CD4-positive, alpha-beta T cell treated with Interleukin-15 for 4 hours (primary cell): ENCODE measurements around the gene ZBTB20.
"Not testable (repeated sequence)": the region's sequence is repeated elsewhere in the genome, so short reads cannot be mapped to it uniquely, and the experiment has no call there.

Source experiments
- DNase-seq: peaks from one replicate; pipeline ENCODE4 v3.0.0-alpha.2; 2020; ENCODE audit warnings: low spot score

Gene ZBTB20

DNA sequence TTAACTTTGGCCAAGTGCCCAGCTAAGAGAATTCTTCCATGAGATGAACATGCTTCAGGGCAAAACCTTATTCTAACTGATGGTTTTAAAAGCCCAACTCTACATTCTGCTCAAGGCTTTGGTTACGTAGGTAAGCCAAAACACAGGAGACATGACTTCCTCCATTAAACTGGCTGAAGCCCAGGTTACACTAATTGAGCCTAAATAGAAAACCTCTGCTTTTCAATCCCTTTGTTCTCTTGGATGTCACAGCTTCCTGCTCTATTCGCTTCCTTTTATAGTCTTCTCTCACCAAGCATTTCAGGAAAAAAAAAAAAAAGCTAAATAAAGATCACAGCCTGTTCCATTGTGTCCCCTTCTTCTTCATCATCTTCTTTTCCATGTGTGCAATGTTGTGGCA lies 432.9 kb downstream of the ZBTB20 start:
- DNase-seq, result no peak

DNA sequence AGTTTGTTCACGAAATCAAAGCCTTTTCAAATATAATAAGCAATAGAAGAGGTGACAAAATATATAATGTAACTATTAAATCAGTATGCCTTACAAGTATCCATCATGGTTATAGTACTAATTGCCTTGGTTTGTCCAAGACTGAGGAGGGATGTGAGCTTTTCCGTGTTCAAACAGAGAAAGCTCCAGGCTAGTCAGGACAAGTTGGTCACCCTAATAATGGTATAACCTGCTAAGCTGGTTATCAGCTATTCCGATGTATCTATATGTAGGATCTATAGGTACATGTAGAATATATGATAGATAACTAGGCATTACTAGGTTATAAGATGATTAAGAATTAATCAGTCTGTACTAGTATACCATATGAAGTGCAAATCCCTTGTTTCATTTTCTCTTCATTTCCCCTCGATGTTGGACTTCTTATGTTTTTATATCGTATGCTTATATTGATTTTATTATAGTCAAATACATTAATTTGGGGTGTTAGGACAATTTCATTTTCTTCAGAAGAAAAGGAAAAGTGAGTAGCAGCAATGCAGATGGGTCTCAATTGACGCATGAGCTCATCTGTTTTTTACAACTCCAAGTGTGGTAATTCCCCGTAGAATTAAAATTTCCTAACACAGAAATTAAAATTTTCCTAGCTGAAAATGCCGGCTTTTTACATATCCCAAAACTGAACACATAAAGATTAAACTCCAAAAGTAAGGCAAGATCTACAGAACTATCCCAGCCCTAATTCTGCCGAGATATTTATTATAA lies 434.2 kb downstream of the ZBTB20 start:
- no peak for DNase-seq

DNA sequence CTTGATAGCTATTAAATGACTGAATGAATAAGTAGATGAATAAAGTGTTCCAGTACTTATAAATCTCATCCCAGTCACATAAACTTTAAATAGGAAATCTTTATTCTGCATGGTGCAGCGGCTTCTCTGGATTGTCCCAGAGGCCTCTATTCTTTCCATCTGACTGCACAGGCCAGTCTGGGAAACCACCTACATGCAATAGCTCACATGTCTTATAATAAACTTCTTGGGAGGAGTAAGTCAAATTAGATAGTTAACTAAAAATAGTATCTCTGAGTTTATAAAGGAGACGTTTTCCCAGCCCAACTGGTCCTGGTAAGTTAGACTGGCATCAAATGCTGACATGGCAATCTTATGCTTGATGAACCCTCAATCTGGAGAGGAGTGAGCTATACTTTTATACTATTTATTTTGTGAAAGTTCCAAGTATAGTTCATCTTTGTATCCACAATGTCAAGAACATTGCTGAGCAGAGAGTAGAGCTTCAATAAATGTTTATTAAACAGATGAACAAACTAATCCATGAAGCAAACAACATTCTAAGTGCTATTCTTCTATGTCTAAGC lies 435.7 kb downstream of the ZBTB20 start:
- DNase-seq, result no peak

DNA sequence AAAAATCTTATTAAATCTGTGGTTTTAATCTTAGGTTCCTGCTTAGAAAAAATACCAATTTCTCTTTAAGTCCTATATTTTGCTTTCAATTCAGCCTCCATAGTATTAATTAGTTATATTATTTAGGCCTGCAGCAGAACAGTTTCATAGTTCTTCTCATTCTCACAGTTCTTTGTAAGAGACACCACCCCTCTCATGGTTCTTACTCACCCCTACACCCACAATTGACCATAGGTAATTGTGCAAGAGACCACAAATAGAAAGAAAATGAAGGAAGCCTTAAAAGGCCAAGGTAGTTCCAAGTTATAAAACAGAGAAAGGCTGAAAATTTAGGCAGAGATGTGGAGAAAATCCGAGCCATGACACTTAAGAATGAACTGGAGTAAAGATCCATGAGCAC lies 438.0 kb downstream of the ZBTB20 start:
- no peak for DNase-seq

DNA sequence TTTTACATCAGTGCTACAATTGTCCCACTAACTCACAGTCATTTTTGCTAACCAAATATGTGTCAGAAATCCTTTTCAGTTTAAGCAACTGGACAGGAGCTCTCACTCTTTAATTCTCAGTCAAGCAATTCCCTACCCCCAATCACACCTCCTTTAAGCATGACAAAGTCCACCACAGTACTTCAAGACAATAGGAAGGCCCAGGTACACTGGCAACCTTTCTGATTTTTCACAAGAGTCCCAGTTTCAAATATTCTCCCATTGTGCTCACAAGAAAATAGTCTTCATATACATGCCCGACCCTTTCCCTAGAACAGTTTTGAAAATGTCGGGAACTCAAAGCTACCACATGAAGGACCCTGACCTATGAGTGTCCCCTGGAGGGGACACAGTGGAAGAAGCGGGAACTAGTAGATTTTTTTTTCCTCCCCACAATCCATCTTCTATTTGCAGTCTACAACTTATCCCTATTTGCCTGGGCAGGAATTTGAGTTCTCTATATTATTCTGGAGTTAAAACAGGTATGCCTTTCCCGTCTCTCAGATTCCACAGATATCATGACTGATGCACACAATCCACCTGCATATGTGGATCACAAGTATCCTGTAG lies 439.7 kb downstream of the ZBTB20 start:
- DNase-seq, result no peak

DNA sequence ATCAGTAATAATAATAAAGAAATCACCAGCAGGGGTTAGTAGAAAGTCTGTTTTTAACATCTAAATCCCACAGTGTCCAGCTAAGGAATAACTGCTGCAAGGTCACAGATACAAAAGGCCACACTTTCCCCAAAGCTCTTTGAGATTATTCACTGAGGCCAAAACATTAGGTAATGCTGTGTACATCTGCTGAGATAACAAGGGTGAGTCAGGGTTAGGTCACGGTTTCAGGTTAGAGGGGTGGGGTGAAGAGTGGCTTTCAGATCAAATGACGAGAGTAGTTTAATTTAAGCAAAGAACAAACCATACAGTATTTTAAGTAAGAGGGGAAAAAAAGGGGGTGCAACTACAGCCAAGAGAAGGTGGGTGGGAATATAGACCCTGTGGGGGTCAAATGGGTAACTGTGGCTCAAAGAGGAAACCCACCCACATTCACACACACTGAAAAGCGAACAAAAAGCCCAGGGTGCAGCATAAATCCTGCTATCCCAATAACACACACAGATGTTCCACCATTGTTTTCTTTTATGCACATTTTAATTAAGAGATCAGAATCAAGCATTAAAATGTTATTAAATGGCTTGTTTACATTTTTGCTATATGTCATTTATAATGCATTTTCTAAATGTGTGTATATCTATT lies 440.4 kb downstream of the ZBTB20 start:
- no peak for DNase-seq

DNA sequence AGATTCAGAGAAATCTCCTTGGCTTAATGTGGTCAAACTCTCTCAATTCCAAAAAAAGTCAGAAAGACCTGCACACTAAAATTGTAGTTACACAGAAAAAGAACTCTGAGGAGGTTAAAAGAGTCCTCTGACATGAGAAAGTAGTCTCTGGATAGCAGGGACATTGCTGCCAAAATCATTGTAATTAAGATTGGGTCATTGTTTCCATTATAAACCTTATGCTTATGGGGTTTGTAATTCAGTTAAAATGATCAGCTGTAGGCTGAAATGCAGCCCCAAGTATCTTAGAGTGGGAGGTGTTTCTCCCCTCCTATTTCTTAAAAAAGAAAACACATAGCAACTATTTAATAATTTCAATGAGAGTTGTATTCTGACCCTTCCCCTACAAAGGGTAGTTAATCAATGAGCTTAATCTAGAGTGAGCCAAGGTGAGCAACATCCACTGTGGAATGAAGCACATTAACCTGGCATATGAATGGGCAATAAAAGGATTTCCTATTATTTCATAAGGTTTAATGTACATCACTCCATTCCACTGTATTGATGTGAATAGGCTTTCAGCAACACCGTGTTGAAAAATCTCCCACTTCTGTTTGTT lies 446.4 kb downstream of the ZBTB20 start:
- DNase-seq, result no peak

DNA sequence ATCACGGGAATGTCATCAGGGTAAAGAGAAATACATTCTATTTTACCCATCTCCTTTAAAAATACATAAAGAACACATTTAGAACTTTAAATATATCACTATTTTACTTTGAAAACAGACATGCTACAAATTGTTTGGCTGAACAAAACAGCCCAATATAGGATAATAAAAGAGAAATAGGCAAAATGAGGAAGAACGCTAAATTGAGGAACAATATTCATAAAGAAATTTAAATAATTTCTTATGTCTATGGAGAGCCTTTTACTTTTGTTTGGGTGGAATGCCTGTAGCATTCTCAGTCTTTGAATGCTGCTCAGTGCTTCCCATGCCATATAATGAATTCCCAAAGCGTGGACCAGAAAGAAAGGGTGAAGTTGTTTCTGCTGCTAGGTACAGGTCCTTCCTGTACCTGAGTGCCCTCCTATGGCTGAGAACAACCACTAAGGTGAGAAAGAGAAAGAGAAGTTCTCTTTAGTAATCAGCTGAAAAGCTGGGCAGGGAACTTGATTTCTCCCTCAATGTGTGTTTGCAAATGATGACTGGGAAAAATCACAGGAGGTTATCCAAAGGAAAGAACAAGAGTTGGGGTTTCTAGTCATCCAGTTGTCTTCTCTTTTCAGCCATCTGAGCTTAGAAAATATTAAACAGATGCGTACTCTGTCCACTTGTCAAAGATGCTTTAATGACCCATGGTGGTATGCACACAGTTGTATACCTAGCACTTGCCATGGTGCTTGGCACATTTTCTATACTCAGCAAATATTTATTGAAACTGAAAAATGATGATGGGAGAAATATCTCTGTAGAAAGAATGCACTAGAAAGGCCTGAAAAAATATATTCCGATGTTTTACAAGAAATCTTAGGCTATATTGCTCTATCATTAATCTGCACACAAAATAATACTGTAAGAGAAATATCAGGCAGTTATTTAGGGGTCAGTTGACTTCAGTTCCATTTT lies 448.7 kb downstream of the ZBTB20 start:
- no peak for DNase-seq

DNA sequence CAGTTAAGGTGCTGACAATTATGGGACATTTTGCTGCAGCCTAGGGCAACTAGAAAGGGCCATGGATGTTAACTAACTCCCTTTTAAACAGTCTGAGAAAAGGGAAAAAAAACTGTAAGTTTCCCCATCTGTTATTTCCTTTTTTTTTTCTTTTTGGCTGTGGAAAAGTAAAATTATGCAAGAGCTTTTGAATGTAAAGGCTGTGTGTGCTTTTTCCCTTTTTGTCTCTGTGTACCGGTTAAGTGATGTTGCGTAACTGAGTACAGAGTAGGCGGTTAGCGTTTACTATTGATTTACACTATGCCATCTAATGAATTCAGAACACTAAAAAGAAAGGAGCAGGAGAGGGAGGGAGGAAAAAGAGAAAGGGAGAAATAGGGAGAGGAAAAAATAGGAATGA lies 449.7 kb downstream of the ZBTB20 start:
- DNase-seq, result no peak

DNA sequence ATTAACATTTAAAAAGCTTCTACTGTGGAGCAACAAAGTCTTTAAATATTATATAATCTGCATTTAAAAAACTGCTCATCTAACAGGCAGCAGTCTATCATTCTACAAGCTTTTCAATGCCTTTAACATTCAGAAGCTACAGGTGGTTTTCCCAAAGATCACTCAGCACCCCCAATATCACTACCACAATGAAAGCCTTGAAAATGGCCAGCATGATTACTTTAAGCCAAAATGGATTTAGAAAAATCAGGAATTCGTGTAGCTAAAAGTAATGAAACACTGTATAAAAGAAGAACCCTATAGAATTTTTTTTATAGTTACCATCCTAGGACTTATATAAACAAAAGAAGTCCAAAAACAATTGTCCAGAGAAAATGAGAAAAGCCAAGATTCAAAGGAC lies 452.8 kb downstream of the ZBTB20 start:
- no peak for DNase-seq

DNA sequence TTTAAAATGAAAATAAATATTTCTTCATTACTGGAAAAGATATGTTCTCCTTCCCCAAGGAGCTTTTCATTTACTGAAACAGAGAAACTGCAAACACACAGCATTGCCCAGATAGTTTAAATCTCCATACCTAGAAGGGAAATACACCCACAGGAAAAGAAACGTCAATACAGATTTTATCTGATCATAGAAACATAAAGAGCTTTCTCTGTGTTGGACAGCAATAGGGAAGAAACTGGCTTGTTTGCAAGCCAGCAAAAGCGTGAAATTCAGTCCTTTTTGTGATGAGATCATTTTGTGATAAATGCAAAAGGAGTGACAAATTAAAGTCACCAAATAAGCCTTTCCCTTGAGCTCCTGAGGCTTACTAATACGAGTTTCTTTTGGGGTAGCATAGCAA lies 455.2 kb downstream of the ZBTB20 start:
- no peak for DNase-seq

DNA sequence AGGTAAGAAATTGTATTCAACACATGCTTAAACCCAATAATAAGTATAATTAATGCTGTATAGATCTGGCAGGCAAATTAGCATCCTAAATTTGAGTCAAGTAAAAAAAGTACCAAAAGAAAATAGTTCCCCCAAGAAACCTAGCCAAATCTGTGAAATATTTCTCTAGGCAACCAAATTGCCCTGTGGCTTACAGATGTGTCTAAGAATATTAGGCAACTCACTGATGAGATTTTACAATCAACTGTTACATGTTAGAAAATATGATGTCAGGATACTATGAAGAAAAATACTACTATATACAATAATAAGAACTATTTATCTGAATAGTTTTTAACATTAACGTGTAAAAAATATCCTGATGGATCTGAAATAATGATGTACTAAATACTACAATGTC lies 456.2 kb downstream of the ZBTB20 start:
- no peak for DNase-seq

DNA sequence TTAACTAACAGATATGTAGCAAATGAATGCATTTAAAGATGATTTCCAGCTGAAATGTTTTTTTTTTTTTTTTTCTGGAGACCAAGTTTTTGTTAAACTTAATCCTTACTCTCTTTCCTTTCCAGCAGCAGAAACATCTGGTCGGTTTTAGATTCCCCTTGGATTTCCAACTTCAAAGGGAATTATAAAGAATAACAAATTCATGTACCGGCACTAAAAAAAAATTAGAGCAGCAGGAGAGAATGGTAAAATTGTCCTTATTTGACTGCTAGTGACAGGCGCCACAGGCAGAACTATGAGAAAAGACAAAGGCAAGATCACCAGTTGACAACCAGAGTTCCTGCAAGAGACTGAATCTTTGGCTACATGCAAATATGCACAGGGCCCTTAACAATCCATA lies 459.9 kb downstream of the ZBTB20 start:
- no peak for DNase-seq

DNA sequence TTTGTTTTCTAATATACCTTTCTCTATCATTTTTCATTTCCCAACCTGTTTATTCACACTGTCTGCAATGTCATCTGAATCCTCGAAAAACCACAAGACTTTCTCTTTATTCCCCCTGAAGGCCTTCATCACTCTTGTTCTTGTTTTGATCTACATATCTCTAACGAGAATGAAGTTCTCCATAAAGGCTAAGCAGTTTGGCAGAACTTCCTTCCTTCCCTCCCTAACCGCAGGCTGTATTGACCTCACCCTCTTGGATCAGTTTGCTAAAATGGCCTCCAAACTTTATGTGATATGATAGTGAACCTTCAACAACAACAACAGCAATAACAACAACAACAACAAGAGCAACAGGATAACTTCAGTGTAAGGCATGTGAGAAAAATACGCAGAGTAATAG lies 460.5 kb downstream of the ZBTB20 start:
- DNase-seq, result no peak

DNA sequence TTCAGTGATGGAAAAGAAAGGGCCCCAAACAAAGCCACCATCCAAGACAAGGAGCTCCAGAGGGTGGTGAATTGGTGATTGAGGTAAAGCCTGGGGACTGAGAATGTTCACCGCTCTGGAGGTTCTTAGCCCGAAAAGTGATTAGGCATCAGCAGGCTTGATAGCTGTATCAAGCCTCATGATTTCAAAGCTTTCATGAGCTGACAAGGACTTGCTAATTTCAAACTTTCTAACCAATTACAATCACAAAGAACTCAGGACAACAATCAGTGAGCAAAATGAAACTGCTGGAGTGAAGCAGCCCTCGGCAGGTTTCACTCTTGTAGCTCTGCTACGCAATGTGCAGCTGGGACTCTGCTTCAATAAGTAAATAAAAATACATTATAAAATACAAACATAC lies 461.9 kb downstream of the ZBTB20 start:
- no peak for DNase-seq

DNA sequence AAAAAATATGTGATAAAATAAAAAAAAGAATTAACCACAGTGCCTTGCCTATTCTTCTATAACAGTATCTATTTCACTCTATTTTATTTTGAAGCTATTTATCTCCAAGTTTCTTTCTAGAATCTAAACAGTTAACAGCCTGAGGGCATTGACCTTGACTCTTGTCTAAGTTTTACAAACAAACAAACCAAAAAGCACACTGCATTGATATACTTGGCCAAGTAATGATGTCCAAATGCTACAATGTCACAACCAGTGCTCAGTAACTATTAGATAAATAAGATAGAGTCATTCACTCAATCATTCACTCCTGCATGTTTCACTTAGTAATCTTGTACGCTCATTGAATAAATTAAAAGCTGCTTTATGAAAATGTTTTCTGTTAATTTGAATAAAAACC lies 466.8 kb downstream of the ZBTB20 start:
- DNase-seq, result no peak

DNA sequence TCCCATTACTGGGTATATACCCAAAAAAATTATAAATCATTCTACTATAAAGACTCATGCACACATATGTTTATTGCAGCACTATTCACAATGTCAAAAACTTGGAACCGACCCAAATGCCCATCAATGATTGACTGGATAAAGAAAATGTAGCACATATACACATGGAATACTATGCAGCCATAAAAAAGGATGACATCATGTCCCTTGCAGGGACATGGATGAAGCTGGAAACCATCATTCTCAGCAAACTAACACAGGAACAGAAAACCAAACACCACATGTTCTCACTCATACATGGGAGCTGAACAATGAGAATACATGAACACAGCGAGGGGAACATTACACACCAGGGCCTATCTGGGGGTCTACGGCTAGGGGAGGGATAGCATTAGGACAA lies 467.3 kb downstream of the ZBTB20 start:
- DNase-seq, result not testable (repeated sequence)

DNA sequence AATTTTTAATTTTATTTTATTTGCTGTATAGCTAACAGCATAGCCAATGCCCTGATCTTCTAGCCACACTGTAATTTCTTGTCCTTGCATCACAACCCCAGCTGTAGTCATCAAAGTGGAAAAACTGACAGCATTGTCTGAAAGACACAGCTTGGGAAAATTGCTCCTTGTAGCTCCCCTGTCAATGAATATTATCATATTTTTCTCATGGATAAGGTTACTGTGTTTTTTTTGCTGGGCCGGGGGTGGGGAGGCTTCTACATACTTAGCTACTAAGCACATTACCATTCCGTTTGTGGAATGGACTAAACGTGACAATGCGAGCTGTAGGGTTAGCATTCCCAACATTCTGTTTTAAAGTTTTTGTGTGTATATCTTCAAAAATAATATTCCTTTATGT lies 472.0 kb downstream of the ZBTB20 start:
- no peak for DNase-seq

DNA sequence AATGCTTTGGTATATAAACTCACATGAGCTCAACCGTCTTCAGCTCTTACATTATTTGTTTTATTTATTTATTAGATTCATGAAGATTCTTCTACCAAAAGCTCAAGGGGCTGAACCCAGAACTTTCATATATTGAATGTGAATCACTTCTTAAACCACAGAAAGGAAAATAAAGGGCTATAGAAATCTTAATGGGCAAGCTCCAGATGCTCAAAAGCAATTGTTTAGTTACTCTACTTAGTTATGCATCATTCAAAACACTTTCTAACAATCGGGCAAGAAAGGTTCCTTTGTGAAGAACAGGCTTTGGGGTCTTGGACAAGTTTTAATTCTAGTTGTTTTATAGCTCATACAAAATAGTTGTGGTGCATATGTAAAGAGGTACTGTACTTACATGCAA lies 473.1 kb downstream of the ZBTB20 start:
- no peak for DNase-seq

DNA sequence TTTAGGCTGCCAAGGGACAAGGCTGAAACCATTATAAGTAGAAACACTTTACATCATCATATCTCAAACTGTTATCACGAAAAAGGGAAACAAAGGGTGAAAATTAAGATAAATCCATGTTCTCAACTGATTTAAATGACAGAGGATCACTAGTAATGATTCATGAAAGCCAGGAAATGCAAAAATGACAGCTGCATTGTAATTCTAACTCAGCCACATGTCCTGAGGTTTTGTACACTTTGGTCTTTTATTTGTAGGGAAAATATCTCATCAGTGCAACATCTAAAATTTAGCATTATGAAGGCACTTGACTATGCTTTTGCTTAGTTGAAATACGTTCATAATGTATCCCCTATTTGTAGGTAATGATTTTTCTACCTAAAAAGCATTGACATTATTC lies 473.6 kb downstream of the ZBTB20 start:
- DNase-seq, result no peak

DNA sequence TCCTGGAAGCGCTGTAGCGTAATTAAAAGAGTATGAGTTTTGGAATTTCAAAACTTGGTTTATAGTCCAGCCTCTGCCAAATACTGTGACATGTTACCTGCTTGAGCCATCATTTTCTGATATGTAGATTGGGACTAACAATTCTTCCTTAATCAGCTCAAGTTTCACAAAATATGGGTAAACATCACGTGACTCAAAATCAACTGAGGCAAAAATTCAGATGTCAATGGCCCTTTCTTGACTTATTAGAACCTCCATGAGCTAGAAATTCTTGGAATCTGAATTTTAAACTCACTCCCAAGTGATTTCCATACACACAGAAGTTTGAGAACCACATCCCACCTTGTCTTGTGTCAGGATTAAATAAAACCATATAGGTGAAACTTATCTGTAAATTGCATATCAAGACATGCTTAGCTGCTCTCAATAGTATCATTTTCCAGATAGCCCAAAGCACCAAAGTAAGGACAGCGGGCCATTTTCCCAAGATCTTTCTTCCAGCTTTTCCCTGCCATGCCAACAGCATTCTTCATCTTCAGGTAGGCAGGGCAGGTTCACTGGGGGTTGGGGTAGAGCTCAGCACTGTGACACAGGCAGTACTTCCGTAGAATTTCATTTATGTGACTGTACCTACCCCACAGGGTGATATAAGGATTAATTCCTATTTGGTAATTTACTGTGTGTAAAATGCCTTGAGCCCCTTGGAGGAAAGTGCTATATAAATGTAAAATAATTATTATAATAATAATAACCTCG lies 474.2 kb downstream of the ZBTB20 start:
- DNase-seq, result no peak
